Tibial nerve (tissue), 4 donors: ENCODE results near the gene PRRT1. TPM values are rescaled to one million over a fixed set of nuclear protein-coding genes. Genes with fewer than 3 reads are reported as not detected.

Experiments
- DNase-seq, 2 donors: peaks; one replicate each; pipeline ENCODE4 v3.0.0-alpha.2; 2019; ENCODE audit warnings: low spot score in 2 of 2
- H3K27ac ChIP-seq, 4 donors: fragments of 200-600 bp; sonication (generic) in 3 of 4; one replicate each; pipeline ENCODE4 v1.5.1; 2017 to 2019; ENCODE audit warnings: mild to moderate bottlenecking in 1 of 4
- H3K27me3 ChIP-seq, 2 donors: fragments of 200-600 bp; sonication (generic) in 1 of 2; one replicate each; pipeline versions ENCODE4 v1.5.1 to v1.6.0; 2017 to 2019
- H3K36me3 ChIP-seq, 3 donors: fragments of 200-600 bp; sonication (generic); one replicate each; pipeline ENCODE4 v1.5.1; 2018 to 2019
- H3K4me1 ChIP-seq, 4 donors: fragments of 200-600 bp; sonication (generic) in 3 of 4; one replicate each; pipeline ENCODE4 v1.5.1; 2017 to 2019
- H3K4me3 ChIP-seq, 4 donors: fragments of 200-600 bp; sonication (generic) in 3 of 4; one replicate each; pipeline ENCODE4 v1.5.1; 2017 to 2019; ENCODE audit warnings: mild to moderate bottlenecking in 1 of 4, moderate library complexity in 1 of 4
- H3K9me3 ChIP-seq, 4 donors: fragments of 200-600 bp; sonication (generic) in 3 of 4; one replicate each; pipeline ENCODE4 v1.5.1; 2017 to 2019
- CTCF ChIP-seq, 5 experiments: fragments of 200-600 bp in 3 of 5; fragments of 450-650 bp in 2 of 5; sonication (generic) in 3 of 5; IDR thresholded peaks; one replicate each; pipeline ENCODE4 v1.5.1; 2016 to 2019; ENCODE audit warnings: antibody characterized with exemption in 5 of 5, mild to moderate bottlenecking in 3 of 5, moderate library complexity in 2 of 5
- EP300 ChIP-seq, 2 donors: sonication (generic); formaldehyde crosslinking; IDR thresholded peaks; one replicate each; pipeline ENCODE4 v1.6.1; 2017; ENCODE audit warnings: antibody characterized with exemption in 2 of 2, mild to moderate bottlenecking in 1 of 2
- POLR2A ChIP-seq, 2 donors: fragments of 450-650 bp; IDR thresholded peaks; one replicate each; pipeline ENCODE4 v1.6.1; 2017; ENCODE audit warnings: antibody characterized with exemption in 2 of 2, mild to moderate bottlenecking in 2 of 2, moderate library complexity in 2 of 2
- WGBS, 2 donors: methylation state at CpG; one replicate each; pipeline ENCODE4 v1.1.5; 2018; 5-methylcytosine and 5-hydroxymethylcytosine counted together
- total RNA-seq, 4 donors: library from RNA; depleted of rRNA; stranded (reverse); fragments of >200 nt; gene quantifications; one replicate each; pipeline ENCODE4 v1.1.0, GENCODE V29; 2016

The PRRT1 gene
- total RNA-seq, 4 donors from 2014 or later, result 0.21 to 2.7 (median 1.7) TPM

- no peaks in the 10 kb centered on the region for H3K27me3 ChIP-seq
- peaks cover 3 to 73% (median 18%) of the 10 kb centered on the region in 4 donors for H3K4me1 ChIP-seq
- DNase-seq, result no peak
- TF ChIP-seq EP300 (IDR thresholded peaks at IDR 0.05) (no peak), POLR2A (IDR thresholded peaks at IDR 0.05) (no peak), CTCF (IDR thresholded peaks at IDR 0.05) (no peak)
- H3K9me3 ChIP-seq, result no peaks in the 10 kb centered on the region
- peaks cover 0 to 84% (median 3%) of the 10 kb centered on the region in 3 donors for H3K36me3 ChIP-seq
- no peak overlapping the region for H3K4me3 ChIP-seq
- 45 to 57% methylated on average over 6 of the region's 6 CpGs for WGBS, 2 donors
- H3K27ac ChIP-seq, result peak overlapping the region; percentile 59 to 88 (median 68)
Measured at GRCh38 chr6:32167761-32168262, 16.1 kb upstream of the PRRT1 start.

GRCh38 chr6:32167154-32167760, 15.5 kb upstream of the PRRT1 start:
- 54 to 64% methylated on average over 32 of the region's 32 CpGs for WGBS, 2 donors
- H3K27me3 ChIP-seq, result no peaks in the 10 kb centered on the region
- H3K4me1 ChIP-seq, result peaks cover 3 to 75% (median 19%) of the 10 kb centered on the region in 4 donors
- TF ChIP-seq CTCF (IDR thresholded peaks at IDR 0.05) (no peak), EP300 (IDR thresholded peaks at IDR 0.05) (no peak), POLR2A (IDR thresholded peaks at IDR 0.05) (no peak)
- no peak for DNase-seq
- H3K36me3 ChIP-seq, result peaks cover 0 to 89% (median 3%) of the 10 kb centered on the region in 3 donors
- no peak overlapping the region for H3K4me3 ChIP-seq
- no peaks in the 10 kb centered on the region for H3K9me3 ChIP-seq
- peak overlapping the region; percentile 59 to 88 (median 68) for H3K27ac ChIP-seq

GRCh38 chr6:32166411-32167061, 14.8 kb upstream of the PRRT1 start:
- 62 to 69% methylated on average over 16 to 29 of the region's 30 CpGs for WGBS, 2 donors
- no peak for TF ChIP-seq POLR2A (IDR thresholded peaks at IDR 0.05)
- Histone ChIP-seq H3K9me3 (no peaks in the 10 kb centered on the region), H3K36me3 (peaks cover 0 to 96% (median 3%) of the 10 kb centered on the region in 3 donors), H3K27me3 (no peaks in the 10 kb centered on the region), H3K4me3 (peak overlapping the region in 2 of 4 donors; percentile 15 to 27), H3K27ac (peak overlapping the region; percentile 59 to 88 (median 68)), H3K4me1 (peaks cover 3 to 76% (median 19%) of the 10 kb centered on the region in 4 donors)
- no peak for DNase-seq

GRCh38 chr6:32164295-32164694, 12.6 kb upstream of the PRRT1 start, which contains the start of gene EGFL8:
TSS of gene EGFL8 (plus strand) at chr6:32164595. CDS start at chr6:32166166, 1,571 bp downstream.
- no peak for DNase-seq
- TF ChIP-seq EP300 (IDR thresholded peaks at IDR 0.05) (no peak), CTCF (IDR thresholded peaks at IDR 0.05) (no peak), POLR2A (IDR thresholded peaks at IDR 0.05) (no peak)
- Histone ChIP-seq H3K4me3 (peak within 1 kb of the TSS in 1 of 4 donors; percentile 36), H3K36me3 (peaks cover 0 to 94% (median 3%) of the 10 kb centered on the region in 3 donors), H3K4me1 (peaks cover 0 to 60% (median 18%) of the 10 kb centered on the region in 4 donors), H3K9me3 (no peaks in the 10 kb centered on the region), H3K27me3 (no peaks in the 10 kb centered on the region), H3K27ac (peak within 1 kb of the TSS; percentile 61 to 88 (median 70))

GRCh38 chr6:32163559-32164258, 12.0 kb upstream of the PRRT1 start:
- Histone ChIP-seq H3K36me3 (peaks cover 0 to 92% (median 3%) of the 10 kb centered on the region in 3 donors), H3K9me3 (no peaks in the 10 kb centered on the region), H3K27ac (peak overlapping the region; percentile 61 to 88 (median 70)), H3K27me3 (no peaks in the 10 kb centered on the region), H3K4me1 (peaks cover 0 to 54% (median 15%) of the 10 kb centered on the region in 4 donors), H3K4me3 (peak overlapping the region in 1 of 4 donors; percentile 36)
- DNase-seq, result no peak
- 34 to 52% methylated on average over 7 of the region's 7 CpGs for WGBS, 2 donors
- TF ChIP-seq EP300 (IDR thresholded peaks at IDR 0.05) (peak; percentile 47 to 87), POLR2A (IDR thresholded peaks at IDR 0.05) (peak in 1 of 2 donors; percentile 37), CTCF (IDR thresholded peaks at IDR 0.05) (peak in 1 of 5 experiments; percentile 26)
